Bronchial epithelial cell (primary cell): ENCODE measurements around the gene FHIP2A. TPM values are rescaled to one million over a fixed set of nuclear protein-coding genes. Genes with fewer than 3 reads are reported as not detected.
A peak's percentile ranks its signal among the peaks of the same experiment; 100 is the strongest.
"Not testable (repeated sequence)": the region's sequence is repeated elsewhere in the genome, so short reads cannot be mapped to it uniquely, and the experiment has no call there.

ENCODE experiments used
- DNase-seq: peaks from one replicate; pipeline ENCODE4 v3.0.0-alpha.2; 2010; ENCODE audit warnings: low read depth
- FAIRE-seq: peaks from 2 replicates; lab custom pipeline; 2011; peaks lifted over from hg19 to GRCh38; lab: Jason Lieb, UNC
- H3K27me3 ChIP-seq: 2 replicates; pipeline ENCODE4 v1.5.1; 2011; ENCODE audit warnings: low read length; ENCODE audit not compliant: control insufficient read depth, insufficient read depth
- H3K36me3 ChIP-seq: 2 replicates; pipeline ENCODE4 v1.5.1; 2011; ENCODE audit warnings: low read length; ENCODE audit not compliant: control insufficient read depth, insufficient read depth
- H3K4me3 ChIP-seq: 2 replicates; pipeline ENCODE4 v1.5.1; 2011; ENCODE audit warnings: mild to moderate bottlenecking, low read depth, low read length, control low read depth
- total RNA-seq: library from RNA; depleted of rRNA; stranded (reverse); fragments of >200 nt; gene quantifications from 2 replicates; pipeline ENCODE4 v1.2.1, GENCODE V29; 2014
- TF ChIP-seq, protein P1 (sequence below): IDR thresholded peaks from 2 replicates; pipeline ENCODE4 v1.5.1; 2011; ENCODE audit warnings: mild to moderate bottlenecking, moderate library complexity, low read length, control low read depth, inconsistent platforms; ENCODE audit not compliant: insufficient read depth, severe bottlenecking

The FHIP2A gene
- 6.8 and 7.9 TPM in 2 replicates for total RNA-seq

- H3K4me3 ChIP-seq: peak within 1 kb of the TSS; percentile 80
Observed at GRCh38 chr10:114821293-114821914, at the start of gene FHIP2A. FHIP2A (plus strand) TSS chr10:114821780; CDS start chr10:114822079, 299 bp downstream.

GRCh38 chr10:114772496-114773196, 48.9 kb upstream of the FHIP2A start:
- DNase-seq: no peak
- H3K4me3 ChIP-seq: no peak overlapping the region
- H3K27me3 ChIP-seq: no peaks in the 10 kb centered on the region
- TF ChIP-seq, protein P1, sequence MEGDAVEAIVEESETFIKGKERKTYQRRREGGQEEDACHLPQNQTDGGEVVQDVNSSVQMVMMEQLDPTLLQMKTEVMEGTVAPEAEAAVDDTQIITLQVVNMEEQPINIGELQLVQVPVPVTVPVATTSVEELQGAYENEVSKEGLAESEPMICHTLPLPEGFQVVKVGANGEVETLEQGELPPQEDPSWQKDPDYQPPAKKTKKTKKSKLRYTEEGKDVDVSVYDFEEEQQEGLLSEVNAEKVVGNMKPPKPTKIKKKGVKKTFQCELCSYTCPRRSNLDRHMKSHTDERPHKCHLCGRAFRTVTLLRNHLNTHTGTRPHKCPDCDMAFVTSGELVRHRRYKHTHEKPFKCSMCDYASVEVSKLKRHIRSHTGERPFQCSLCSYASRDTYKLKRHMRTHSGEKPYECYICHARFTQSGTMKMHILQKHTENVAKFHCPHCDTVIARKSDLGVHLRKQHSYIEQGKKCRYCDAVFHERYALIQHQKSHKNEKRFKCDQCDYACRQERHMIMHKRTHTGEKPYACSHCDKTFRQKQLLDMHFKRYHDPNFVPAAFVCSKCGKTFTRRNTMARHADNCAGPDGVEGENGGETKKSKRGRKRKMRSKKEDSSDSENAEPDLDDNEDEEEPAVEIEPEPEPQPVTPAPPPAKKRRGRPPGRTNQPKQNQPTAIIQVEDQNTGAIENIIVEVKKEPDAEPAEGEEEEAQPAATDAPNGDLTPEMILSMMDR: no peak
- no peak for FAIRE-seq
- no peaks in the 10 kb centered on the region for H3K36me3 ChIP-seq

More at GRCh38 chr10:114821293-114821914, at the start of gene FHIP2A:
- no peak for FAIRE-seq
- Histone ChIP-seq H3K27me3 (no peaks in the 10 kb centered on the region), H3K36me3 (no peaks in the 10 kb centered on the region)
- DNase-seq: peak; percentile 42
- TF ChIP-seq, protein P1: peak; percentile 53

DNA sequence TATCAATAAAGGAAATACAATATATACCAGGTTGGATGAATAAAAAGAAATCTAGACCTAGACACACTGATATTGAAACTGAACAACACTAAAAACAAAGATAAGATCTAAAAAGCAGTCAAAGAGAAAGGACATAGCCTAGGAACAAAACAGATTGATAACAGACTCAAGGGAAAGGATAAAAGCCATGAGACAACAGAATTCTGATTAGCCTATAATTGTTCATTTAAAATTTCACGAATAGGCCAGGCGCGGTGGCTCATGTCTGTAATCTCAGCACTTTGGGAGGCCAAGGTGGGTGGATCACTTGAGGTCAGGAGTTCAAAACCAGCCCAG, 48.4 kb upstream of the FHIP2A start:
- TF ChIP-seq, protein P1: no peak
- FAIRE-seq (no peak), DNase-seq (no peak)
- Histone ChIP-seq H3K27me3 (no peaks in the 10 kb centered on the region), H3K4me3 (no peak overlapping the region), H3K36me3 (no peaks in the 10 kb centered on the region)

GRCh38 chr10:114775082-114775481, 46.5 kb upstream of the FHIP2A start:
- H3K4me3 ChIP-seq, DNase-seq, FAIRE-seq, H3K36me3 ChIP-seq, H3K27me3 ChIP-seq: not testable (repeated sequence)

DNA sequence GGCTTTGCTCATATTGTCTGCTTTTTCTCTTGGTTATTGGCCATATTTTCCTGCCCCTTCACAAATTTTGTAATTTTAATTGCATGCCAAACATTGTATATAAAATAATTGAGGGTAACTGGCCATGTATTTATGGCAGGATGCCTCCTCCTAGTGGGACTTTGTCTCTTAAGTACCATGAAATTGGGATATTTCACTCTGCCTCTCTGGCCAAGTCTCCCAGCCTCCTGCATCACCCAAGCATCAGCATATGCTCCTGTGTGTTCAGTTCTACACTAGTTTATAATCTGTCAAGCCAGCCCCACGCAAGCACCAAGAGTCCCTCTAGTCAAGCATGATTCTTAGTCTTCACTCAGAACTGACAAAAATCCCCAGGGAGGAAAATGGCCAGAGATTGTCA, 44.2 kb upstream of the FHIP2A start:
- Histone ChIP-seq H3K27me3 (no peaks in the 10 kb centered on the region), H3K4me3 (no peak overlapping the region), H3K36me3 (no peaks in the 10 kb centered on the region)
- no peak for FAIRE-seq
- DNase-seq: no peak
- TF ChIP-seq, protein P1: no peak

DNA sequence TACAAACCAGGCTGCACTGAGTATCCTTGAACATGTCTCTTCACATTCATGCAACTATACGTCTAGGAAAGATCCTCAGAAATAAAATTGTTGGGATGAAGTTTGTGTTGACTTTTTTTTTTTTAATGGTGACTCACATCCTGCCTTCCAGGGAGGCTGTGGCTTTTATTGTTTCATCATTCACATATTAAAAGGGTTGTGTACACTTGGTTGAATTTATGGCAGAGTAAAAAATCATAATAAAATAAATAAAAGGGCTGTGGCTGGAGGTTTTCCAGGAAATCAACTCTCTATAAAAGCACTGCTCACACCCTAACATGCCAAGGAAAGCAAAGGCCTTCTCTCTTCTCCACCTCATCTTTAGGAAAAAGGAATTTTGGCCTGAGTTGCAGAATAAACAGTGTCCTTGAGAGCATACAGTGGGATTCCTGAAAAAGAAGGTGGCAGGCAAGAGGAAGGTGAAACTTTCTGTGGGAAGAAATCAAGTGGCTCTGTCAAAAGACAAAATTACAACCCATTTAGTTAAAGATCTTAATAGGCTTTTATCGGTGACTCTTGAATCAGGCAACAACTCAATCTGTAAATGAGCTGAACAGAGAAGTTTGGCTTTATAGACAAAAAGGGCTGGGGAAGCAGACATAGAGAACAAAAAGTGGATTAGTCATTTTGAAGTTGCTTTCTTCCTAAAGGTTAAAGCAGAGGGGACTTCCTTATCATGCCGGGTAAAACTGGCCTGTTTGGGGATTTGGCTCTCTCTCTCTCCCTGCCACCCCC, 41.6 kb upstream of the FHIP2A start:
- Histone ChIP-seq H3K36me3 (no peaks in the 10 kb centered on the region), H3K27me3 (no peaks in the 10 kb centered on the region), H3K4me3 (no peak overlapping the region)
- TF ChIP-seq, protein P1: no peak
- peak; percentile 94 for DNase-seq
- no peak for FAIRE-seq
